Large intestine (tissue), 3 donors: ENCODE measurements around the gene CX3CL1. TPM values are rescaled to one million over a fixed set of nuclear protein-coding genes. Genes with fewer than 3 reads are reported as not detected.
"Not testable (repeated sequence)": the region's sequence is repeated elsewhere in the genome, so short reads cannot be mapped to it uniquely, and the experiment has no call there.

Experiments used
- DNase-seq, 2 donors: peaks; one replicate each; pipeline versions ENCODE4 v3.0.0 to v3.0.0-alpha.2; 2013
- H3K27ac ChIP-seq: one replicate; pipeline ENCODE4 v1.5.1; 2013; ENCODE audit warnings: low read length
- H3K27me3 ChIP-seq: 2 replicates; pipeline ENCODE4 v1.6.1; 2013; ENCODE audit warnings: low read length; ENCODE audit not compliant: control insufficient read depth, insufficient read depth
- H3K36me3 ChIP-seq: 2 replicates; pipeline ENCODE4 v1.6.1; 2013; ENCODE audit warnings: low read length; ENCODE audit not compliant: control insufficient read depth, insufficient read depth
- H3K4me1 ChIP-seq: one replicate; pipeline ENCODE4 v1.6.1; 2013; ENCODE audit warnings: low read length; ENCODE audit not compliant: control insufficient read depth, insufficient read depth
- H3K4me3 ChIP-seq: one replicate; pipeline ENCODE4 v1.5.1; 2013; ENCODE audit warnings: low read length
- H3K9me3 ChIP-seq: one replicate; pipeline ENCODE4 v1.6.1; 2013; ENCODE audit warnings: mild to moderate bottlenecking, low read depth, low read length, moderate library complexity; ENCODE audit not compliant: control insufficient read depth
- WGBS: methylation state at CpG from one replicate; pipeline ENCODE4 v1.1.5; 2013; ENCODE audit warnings: low lambda C conversion rate; ENCODE audit not compliant: insufficient coverage; 5-methylcytosine and 5-hydroxymethylcytosine counted together
- polyA plus RNA-seq: library from polyadenylated mRNA; unstranded; fragments of 120-200 nt; gene quantifications from one replicate; pipeline ENCODE4 v1.2.1, GENCODE V29; 2013

CX3CL1 gene
- polyA plus RNA-seq, 1 donor: 30.6 TPM

DNA sequence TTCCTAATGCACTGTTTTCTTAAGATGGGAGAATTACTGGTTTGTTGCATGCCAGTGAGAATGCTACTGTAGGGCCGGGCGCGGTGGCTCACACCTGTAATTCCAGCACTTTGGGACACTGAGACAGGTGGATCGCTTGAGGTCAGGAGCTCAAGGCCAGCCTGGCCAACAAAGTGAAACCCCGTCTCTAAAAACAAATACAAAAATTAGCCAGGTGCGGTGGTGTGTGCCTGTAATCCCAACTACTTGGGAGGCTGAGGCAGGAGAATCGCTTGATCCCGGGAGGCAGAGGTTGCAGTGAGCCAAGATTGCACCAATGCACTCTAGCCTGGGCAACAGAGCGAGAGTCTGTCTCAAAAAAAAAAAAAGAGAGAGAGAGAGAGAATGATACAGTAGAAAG is 29.7 kb upstream of the CX3CL1 start:
- WGBS: 100% methylated on average over 1 of the region's 9 CpGs
- H3K27me3 ChIP-seq, H3K27ac ChIP-seq, H3K36me3 ChIP-seq, H3K4me1 ChIP-seq, DNase-seq, H3K4me3 ChIP-seq, H3K9me3 ChIP-seq: not testable (repeated sequence)

DNA sequence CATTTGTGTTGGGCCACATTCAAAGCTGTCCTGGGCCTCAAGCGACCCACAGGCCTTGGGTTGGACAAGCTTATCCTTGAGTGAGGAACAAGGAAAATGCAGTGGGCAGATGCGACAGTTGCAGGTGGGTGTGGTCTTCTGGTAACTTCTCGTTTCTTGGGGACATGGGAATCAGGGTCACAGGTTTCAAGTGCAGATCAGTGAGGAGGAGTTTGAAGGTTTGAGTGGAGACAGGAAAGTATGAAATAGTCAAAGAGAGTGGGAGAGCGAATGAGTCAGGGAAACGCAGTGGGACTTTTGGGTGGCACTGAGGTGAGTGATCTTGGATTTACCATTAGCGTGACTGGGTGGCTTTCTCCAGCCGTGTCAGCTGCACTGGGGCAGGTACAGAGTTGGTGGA is 29.1 kb upstream of the CX3CL1 start:
- Histone ChIP-seq H3K4me1 (no peaks in the 10 kb centered on the region), H3K9me3 (no peaks in the 10 kb centered on the region), H3K4me3 (no peak overlapping the region), H3K27ac (no peak overlapping the region), H3K36me3 (no peaks in the 10 kb centered on the region), H3K27me3 (peaks cover 2% of the 10 kb centered on the region)
- 69% methylated on average over 2 of the region's 7 CpGs for WGBS
- no peak for DNase-seq

DNA sequence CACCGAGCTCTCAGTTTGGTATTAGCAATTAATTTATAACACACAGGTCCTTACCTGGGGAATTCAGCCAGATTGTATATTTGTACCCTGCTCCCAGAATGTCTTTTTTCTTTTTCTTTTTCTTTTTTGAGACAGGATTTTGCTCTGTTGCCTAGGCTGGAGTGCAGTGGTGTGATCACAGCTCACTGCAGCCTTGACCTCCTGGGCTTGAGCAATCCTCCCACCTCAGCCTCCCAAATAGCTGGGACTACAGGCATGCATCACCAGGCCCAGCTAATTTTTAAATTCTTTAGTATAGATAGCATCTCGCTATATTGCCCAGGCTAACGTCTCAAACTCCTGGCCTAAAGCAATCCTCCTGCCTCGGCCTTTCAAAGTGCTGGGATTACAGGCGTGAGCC is 28.2 kb upstream of the CX3CL1 start:
- no CpG with 5 or more reads among the region's 5 CpGs for WGBS
- not testable (repeated sequence) for H3K9me3 ChIP-seq, H3K36me3 ChIP-seq, H3K4me1 ChIP-seq, H3K27me3 ChIP-seq, H3K4me3 ChIP-seq, DNase-seq, H3K27ac ChIP-seq

DNA sequence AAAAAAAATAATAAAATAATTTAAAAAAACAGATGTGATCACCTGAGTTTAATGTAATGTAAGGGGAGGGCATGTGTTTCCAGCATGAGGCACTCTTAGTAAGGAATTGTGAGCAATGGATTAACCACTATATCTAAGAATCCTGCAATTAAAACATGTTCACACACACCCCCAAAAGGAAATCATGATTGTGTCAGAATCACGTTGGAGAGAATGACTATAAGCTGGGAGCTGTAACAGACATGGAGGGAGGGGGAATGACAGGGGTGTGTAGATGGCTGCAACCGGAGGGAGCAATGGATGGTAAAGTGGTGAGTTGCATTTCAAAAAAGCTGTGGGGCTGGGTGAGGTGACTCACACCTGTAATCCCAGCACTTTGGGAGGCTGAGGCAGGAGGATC is 27.3 kb upstream of the CX3CL1 start:
- no CpG with 5 or more reads among the region's 2 CpGs for WGBS
- H3K27ac ChIP-seq: no peak overlapping the region
- no peak for DNase-seq

DNA sequence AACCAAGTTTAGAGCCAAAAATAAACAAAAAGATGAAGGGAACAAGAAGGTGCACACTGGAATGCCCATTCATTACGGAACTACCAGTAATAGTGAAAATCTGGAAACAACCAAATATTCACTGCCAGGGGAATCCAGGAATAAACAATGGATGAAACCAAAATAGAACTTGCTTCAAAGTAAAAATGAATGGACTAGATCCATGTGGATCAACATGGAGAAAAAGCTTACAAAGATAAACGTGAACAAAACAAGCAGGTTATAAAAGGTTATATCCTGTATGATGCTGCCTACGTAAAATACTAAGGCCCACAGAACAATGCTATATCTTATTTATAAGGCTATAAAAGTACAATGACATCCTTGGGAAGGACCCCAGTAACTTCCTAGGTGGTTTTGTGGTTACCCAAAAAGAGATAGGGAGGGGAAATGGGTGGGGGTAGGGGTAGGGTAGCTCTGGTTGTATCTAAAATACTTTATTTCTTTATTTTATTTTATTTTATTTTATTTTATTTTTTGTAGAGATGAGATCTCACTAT is 26.6 kb upstream of the CX3CL1 start:
- Histone ChIP-seq H3K4me3 (no peak overlapping the region), H3K27ac (no peak overlapping the region), H3K27me3 (peaks cover 17% of the 10 kb centered on the region), H3K36me3 (no peaks in the 10 kb centered on the region), H3K9me3 (no peaks in the 10 kb centered on the region), H3K4me1 (no peaks in the 10 kb centered on the region)
- WGBS: no CpG with 5 or more reads among the region's 3 CpGs
- no peak for DNase-seq

More for the DNA sequence above, 27.3 kb upstream of the CX3CL1 start:
- Histone ChIP-seq H3K4me1 (no peaks in the 10 kb centered on the region), H3K36me3 (no peaks in the 10 kb centered on the region), H3K27me3 (peaks cover 17% of the 10 kb centered on the region), H3K9me3 (no peaks in the 10 kb centered on the region), H3K4me3 (no peak overlapping the region)

DNA sequence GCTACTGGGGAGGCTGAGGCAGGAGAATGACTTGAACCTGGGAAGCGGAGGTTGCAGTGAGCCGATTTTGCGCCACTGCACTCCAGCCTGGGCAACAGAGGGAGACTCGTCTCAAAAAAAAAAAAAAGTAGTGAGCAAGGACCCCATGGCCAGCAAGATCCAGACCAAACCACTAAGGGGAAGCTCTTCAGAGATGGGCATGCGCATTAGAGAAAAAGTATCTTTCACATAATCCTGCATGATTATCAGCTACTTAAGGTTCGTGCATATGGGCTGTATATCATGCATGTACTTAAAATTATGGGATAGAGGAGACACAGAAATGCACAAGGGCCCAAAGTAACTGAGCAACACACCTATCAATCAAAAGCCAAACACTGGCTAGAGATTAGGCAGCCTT is 24.4 kb upstream of the CX3CL1 start:
- H3K27me3 ChIP-seq: peaks cover 17% of the 10 kb centered on the region
- no CpG with 5 or more reads among the region's 6 CpGs for WGBS
- H3K27ac ChIP-seq: no peak overlapping the region
- no peaks in the 10 kb centered on the region for H3K4me1 ChIP-seq
- no peaks in the 10 kb centered on the region for H3K36me3 ChIP-seq
- no peak for DNase-seq
- no peak overlapping the region for H3K4me3 ChIP-seq
- H3K9me3 ChIP-seq: no peaks in the 10 kb centered on the region

DNA sequence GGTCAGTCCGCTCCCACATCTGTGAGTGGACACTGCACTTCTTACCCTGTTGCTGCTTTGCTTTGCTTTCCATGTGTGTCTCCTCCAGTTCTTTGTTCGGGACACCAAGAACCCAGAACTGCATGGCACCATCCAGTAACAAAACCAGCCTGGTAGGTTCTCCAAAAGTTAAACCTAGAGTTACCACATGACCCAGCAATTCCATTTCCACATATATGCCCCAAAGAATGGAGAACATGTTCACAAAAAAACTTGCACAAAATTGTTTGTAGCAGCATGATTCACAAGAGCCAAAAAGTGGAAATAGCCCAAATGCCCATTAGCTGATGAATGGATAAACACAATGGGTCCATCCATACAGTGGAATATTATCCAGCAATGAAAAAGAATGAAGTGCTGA is 24.0 kb upstream of the CX3CL1 start:
- H3K4me1 ChIP-seq: no peaks in the 10 kb centered on the region
- no peaks in the 10 kb centered on the region for H3K9me3 ChIP-seq
- H3K27ac ChIP-seq: no peak overlapping the region
- no CpG with 5 or more reads among the region's 2 CpGs for WGBS
- no peak for DNase-seq
- peaks cover 17% of the 10 kb centered on the region for H3K27me3 ChIP-seq
- no peak overlapping the region for H3K4me3 ChIP-seq
- H3K36me3 ChIP-seq: no peaks in the 10 kb centered on the region

DNA sequence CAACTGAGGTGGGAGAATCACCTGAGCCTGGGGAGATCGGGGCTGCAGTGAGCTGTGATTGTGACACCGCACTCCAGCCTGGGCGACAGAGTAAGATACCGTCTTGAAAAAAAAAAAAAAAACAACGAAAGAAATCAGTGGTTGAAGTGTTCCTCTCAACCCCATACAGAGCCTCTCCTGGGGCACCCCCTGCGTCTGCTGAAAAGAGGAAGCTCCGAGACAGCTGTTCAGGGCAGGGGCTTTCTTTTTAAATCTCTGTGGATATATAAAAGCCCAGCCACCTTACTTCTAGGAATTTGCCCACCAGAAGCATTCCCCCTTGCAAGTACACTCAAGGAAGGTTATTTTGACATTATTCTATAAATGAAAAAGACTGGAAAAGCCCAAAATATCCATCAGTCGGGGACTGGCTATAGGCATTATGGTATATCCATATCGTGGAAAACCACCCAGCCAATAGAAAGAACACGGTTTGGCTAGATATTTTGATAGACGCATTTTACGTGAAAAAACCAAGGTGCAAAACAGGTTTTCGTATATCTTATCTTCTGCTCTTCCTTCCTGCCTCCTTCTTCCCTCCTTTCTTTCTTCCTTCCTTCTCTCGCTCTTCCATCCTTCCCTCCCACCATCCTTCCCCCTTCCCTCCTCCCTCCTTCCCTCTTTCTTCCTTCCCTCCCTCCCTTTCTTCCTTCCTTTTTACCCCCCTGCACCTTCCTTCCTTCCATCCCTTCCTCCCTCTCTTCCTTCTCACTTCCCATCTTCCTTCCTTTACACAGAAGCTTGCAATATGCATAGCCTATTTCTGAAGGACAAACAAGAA is 22.9 kb upstream of the CX3CL1 start:
- no peak for DNase-seq
- H3K27ac ChIP-seq: no peak overlapping the region
- 67% methylated on average over 8 of the region's 14 CpGs for WGBS
- H3K36me3 ChIP-seq: no peaks in the 10 kb centered on the region
- H3K9me3 ChIP-seq: no peaks in the 10 kb centered on the region
- H3K4me1 ChIP-seq: no peaks in the 10 kb centered on the region
- peaks cover 17% of the 10 kb centered on the region for H3K27me3 ChIP-seq
- no peak overlapping the region for H3K4me3 ChIP-seq

DNA sequence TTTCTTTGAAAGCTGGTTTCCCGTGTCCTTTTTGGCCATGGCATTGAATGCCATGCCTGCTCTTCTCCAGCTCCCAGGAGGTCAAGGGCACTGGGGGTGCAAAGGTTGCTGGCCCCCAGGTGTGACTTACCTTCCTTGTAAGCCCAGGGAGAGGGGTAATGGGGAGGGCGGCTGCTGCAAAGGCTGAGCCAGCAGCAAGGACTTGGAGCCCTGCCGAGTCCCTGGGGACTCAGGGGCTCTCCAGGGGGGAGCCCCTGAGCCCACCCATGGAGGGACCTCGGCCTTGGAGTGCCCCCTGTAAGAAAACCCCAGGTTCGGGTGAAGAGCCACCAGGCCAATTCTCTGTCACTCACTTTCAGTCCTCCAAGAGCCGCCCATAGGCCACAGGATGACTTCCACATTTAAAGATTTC is 19.6 kb upstream of the CX3CL1 start:
- 72% methylated on average over 2 of the region's 6 CpGs for WGBS
- no peak overlapping the region for H3K4me3 ChIP-seq
- no peak overlapping the region for H3K27ac ChIP-seq
- H3K4me1 ChIP-seq: no peaks in the 10 kb centered on the region
- H3K27me3 ChIP-seq: peaks cover 17% of the 10 kb centered on the region
- no peaks in the 10 kb centered on the region for H3K9me3 ChIP-seq
- DNase-seq: no peak
- H3K36me3 ChIP-seq: no peaks in the 10 kb centered on the region

DNA sequence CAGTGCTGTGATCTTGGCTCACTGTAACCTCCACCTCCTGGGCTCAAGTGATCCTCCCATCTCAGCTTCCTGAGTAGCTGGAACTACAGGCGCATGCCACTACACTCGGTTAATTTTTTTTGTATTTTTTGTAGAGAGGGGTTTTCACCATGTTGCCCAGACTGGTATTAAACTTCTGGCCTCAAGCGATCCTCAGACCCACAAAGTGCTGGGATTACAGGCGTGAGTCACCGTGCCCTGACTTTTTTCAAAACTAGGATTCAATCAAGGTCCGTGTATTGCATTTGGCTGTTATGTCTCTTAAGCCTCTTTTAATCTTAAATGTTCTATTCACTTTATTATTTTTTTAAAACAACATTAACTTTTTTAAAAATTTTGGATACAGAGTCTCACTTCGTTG is 18.0 kb upstream of the CX3CL1 start:
- H3K27me3 ChIP-seq: peaks cover 6% of the 10 kb centered on the region
- no peaks in the 10 kb centered on the region for H3K4me1 ChIP-seq
- H3K9me3 ChIP-seq: no peaks in the 10 kb centered on the region
- no peak for DNase-seq
- no peaks in the 10 kb centered on the region for H3K36me3 ChIP-seq
- 100% methylated on average over 1 of the region's 7 CpGs for WGBS
- no peak overlapping the region for H3K27ac ChIP-seq
- no peak overlapping the region for H3K4me3 ChIP-seq

DNA sequence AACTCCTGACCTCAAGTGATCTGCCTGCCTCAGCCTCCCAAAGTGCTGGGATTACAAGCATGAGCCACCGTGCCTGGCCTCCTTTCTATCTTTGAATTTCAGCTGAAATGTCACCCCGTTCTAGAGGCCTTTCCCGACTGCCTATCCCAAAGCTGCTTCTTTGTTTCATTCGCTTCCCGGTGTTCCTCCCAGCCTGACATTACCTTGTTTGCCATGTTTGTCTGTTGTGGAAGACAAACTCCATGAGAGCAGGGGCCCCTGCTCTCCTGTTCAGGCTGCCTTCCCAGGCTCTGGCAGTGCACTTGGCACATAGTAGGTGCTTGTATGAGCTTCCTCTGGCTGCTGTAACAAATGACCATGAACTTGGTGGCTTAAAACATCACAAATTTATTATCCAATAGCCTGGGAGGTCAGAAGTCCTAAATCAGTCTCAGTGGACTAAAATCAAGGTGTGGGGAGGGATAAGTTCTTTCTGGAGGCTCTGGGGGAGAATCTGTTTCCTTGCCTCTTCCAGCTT is 16.3 kb upstream of the CX3CL1 start:
- WGBS: 80% methylated on average over 1 of the region's 5 CpGs
- Histone ChIP-seq H3K36me3 (no peaks in the 10 kb centered on the region), H3K9me3 (no peaks in the 10 kb centered on the region)

More for the DNA sequence above, 16.3 kb upstream of the CX3CL1 start:
- DNase-seq: no peak
- Histone ChIP-seq H3K4me3 (no peak overlapping the region), H3K27me3 (no peaks in the 10 kb centered on the region), H3K27ac (no peak overlapping the region), H3K4me1 (no peaks in the 10 kb centered on the region)
